NCI-H1417 (cell line): Measurements from ENCODE around the gene FILIP1L.
A peak's percentile ranks its signal among the peaks of the same experiment; 100 is the strongest.

Experiments used
- DNase-seq, 3 experiments: peaks; one replicate each; lab custom pipeline; 2025; lab: John Stamatoyannopoulos, UW

The FILIP1L gene

DNA sequence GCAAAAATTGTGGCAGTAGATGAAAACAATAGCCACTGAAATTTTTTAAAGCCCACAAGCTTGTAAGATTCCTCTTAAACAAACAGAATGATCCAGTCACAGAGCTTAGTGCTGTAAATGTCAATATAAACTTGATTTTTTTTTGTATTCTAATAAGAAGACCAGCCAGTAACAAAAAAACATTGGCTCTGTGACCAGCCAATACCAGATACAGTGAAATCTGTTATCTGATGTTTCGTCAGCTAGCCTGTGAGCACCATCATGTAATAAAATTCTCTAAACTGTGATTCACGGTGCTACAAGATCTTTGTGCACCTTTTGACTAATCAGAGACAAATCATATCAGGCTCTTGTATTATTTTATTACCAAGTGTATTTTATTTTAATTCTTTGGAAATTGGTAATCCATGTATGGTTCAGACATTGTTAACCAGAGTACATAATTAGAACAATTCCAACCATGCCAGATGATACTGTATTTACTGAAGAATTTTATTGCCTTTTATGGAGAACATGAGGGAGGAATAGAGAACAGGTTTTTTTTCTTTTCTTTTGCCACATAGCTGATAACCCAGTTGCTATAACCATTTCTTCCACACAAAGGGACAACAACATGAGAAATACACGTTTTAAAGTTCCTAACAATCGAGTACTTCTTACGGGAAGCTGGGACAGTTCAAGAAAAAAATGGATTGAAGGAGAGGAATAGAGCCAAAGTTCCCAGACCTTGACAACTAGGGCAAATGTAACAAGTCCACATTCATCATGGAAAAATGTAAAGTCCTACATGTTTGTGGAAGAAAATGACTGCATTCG, 71.9 kb downstream of the FILIP1L start:
- DNase-seq = no peak

- DNase-seq = peak in 1 of 3 experiments; percentile 29
Observed at GRCh38 chr3:100041328-100041749, 73.0 kb downstream of the FILIP1L start.

GRCh38 chr3:100040451-100041225, 73.7 kb downstream of the FILIP1L start:
- no peak for DNase-seq

GRCh38 chr3:100039075-100039474, 75.2 kb downstream of the FILIP1L start:
- no peak for DNase-seq

DNA sequence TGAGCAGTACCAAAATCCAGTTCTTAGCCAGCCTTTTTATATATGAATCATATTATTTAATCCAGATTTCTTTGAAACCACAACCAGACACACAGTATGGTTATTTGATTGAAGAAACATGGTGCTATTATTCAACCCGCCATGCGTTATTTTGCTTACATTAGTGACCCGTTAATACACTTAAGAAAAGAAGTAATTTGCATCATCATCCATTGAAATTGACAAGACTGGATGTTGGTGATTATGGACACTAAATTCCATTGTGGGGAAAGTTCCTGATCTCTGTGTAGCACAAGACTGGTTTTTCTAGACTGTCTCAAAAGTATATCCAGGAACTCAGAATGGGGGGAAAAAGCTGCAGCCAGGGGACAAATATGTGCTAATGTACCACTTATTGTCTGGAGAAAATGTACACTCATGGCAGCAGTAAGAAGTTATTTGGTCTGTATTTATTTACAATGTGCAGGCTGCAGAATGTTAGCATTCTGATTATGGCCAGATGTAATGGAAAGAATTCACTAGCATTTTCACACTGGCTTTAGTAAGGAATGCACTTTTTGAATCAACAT, 80.3 kb downstream of the FILIP1L start:
- no peak for DNase-seq

DNA sequence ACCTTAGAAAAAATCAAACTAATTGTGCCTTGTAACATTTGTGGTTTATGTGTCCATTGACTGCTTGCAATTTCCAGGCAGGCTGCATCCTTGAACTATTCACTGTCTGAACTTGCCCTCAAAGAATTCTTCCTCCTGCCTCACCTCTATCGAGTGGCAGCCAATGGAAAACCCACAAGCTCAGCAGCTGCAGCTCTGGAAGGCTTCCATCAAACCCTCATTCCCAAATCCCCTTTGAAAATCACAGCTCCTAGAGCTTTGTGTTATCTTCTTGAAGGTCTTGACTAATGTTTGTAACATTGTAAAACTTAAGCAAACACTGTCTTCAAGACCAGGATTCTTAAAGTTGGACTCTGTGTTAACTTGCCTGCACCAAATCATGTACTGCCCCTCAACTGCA, 81.1 kb downstream of the FILIP1L start:
- no peak for DNase-seq

- DNase-seq = peak in 1 of 3 experiments; percentile 32
Observed at GRCh38 chr3:100032243-100032642, 82.1 kb downstream of the FILIP1L start.

DNA sequence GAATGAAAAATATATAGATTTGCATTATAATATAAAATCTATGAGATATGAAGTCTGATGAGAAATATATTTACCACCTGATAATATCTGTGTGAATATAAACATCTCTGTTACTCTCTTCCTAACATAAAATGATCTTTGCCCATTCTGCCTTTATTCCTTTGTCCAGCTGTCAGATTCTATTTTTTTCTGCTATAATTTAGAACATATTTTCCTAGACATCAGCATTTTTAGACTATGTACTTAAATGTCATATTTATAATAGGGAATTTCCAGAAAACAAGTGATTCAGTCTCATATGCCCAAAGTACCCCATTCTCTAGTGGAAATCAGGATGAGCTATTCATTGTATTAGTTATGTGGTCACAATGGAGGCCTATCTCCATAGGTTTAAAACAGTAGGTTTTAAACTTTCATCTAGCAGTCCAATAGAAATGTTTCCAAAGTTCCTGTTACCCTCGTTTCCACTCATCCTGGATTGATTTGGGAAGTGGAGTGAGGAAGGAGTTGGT, 83.3 kb downstream of the FILIP1L start:
- DNase-seq = no peak

GRCh38 chr3:100030346-100030745, 84.0 kb downstream of the FILIP1L start:
- DNase-seq = no peak

- no peak for DNase-seq
Observed at GRCh38 chr3:100029689-100030088, 84.6 kb downstream of the FILIP1L start.

DNA sequence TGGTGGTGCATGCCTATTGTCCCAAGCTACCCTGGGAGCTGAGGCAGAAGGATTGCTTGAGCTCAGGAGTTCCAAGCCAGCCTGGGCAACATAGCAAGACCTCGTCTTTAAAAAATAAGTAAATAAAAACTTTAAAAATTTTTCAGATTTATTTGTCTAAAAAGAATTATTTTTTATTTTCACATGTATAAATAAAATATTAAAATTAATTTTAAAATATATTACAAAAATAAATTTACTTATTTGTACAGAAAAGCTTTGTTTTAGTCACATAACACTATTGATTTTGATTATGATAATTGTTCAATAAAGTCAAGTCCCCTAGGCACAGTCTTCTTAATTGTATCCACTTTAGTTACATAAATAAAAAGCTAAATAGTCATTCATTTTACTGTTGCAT, 85.2 kb downstream of the FILIP1L start:
- no peak for DNase-seq

DNA sequence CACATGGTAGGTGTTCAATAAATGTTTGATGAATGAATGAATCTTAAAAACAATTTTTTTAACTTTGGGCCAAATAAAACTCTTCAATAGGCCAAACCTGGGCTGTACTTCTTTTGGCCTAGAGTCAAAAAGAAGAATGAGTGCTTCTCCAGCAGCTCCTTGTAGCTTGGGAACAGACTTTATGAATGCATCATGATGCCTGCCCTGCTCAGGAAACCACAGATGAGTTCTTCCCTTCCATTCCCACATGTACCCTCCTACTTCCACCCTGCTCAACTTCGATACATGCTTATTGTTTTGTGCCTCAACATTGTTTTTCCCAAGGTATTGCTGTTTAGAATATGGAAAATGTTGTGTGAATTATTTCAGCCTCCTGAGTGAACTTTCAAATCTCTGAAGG, 87.0 kb downstream of the FILIP1L start:
- no peak for DNase-seq

GRCh38 chr3:100024520-100025303, 89.6 kb downstream of the FILIP1L start:
- no peak for DNase-seq

- DNase-seq = peak in 1 of 3 experiments; percentile 72
Observed at GRCh38 chr3:100023595-100023994, 90.7 kb downstream of the FILIP1L start.

DNA sequence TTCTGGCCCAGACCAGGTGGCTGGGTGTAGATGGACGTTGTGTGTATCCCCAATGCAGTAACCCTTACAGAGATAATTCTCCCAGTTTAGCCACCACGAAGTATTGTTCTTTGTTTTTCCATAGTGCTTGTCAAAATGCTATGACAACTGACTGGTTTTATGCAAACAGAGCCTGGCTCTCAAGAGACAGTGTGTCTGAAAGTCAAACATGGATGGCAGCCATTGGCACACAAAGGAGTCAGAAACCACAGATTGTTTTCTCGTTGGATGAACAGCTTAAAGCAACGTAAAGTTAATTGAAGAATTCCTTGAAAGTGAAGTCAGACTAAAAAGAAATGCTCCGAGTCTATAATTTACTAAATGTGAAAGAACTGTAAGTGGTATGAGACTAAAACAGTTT, 91.2 kb downstream of the FILIP1L start:
- DNase-seq = peak; percentile 35 to 79 (median 45)

- no peak for DNase-seq
Observed at GRCh38 chr3:100022506-100022905, 91.8 kb downstream of the FILIP1L start.

DNA sequence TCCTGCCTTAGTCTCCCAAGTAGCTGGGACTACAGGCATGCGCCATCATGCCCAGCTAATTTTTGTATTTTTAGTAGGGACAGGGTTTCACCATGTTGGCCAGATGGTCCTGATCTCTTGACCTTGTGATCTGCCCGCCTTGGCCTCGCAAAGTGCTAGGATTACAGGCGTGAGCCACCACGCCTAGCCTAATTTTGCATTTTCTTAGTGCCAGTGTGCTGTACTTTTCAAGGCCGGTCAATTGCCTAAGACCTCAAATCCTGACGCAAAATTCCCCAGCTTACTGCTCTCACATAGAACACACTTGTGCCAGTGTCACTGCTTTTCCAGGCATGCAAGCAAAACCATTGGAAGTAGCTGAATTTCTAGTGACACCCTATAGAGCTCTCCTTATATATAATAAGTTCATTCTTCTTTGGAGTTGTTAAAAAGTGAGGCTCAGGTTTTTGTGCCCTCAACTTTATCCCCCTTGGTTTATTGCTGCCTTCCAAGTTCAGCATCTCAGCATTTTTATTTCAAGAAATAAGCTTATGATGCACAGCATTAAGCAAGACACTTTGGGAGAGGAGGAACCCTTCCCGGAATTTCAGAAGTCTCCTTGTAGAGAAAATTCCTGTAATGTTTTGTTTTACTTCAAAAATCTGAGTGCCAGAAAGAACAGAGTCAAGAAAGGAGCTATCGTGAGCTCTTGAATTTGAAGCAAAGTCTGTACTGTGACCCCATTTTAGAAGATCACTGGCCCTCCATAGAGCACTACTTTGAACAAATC, 93.2 kb downstream of the FILIP1L start:
- DNase-seq = no peak

DNA sequence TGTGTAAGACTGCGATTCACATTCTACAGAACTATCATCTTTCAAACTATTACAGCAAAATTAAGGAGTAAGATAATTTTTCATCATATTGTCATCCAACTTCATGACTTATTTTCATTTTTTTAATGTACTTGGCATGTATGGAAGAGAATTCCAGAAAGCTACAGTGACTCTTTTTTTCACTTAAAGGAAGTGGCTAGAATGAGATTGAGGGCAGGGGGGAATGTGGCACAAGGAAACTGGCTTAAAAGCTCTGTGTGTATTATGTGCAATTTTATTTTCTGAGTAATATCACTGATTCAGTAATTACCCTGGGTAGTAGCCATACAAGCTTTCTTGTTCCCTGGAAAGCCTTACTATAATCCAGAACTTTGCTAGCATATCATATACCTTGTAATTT, 94.6 kb downstream of the FILIP1L start:
- no peak for DNase-seq

DNA sequence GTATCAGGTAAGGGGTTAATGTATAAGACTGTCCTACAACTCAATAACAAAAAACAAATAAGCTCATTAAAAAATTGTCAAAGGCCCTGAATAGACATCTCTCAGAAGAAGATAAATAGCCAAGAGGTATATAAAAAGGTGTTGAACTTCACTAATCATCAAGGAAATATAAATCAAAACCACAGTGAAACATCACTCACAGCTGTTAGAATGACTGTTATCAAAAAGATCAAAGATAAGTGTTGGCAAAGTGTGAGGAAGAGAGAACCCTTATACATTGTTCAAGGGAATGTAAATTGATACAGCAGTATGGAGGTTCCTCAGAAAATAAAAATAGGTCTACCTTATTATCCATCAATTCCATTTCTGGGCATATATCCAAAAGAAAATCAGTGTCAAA, 95.5 kb downstream of the FILIP1L start:
- DNase-seq = no peak

DNA sequence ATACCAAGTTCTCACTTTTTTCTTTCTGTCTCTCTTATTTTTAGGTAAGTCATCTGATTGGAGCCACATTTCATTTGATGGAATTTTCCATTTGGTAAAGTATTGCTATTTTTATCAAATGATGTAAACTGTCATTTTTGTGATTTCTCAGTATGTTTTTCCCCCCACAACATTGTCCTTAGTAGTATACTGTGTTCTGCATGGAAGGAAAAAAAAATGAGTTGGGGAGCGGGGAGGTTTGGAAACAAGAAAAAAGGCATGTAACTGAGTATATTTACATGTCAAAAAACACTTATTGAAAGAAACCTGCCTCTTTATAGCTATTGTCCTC, 104.2 kb downstream of the FILIP1L start:
- no peak for DNase-seq
